CD4-positive, alpha-beta T cell treated with Interleukin-17A for 1 hour (primary cell): ENCODE measurements around the gene PPP1R16B.
A peak's percentile ranks its signal among the peaks of the same experiment; 100 is the strongest.
"Not testable (repeated sequence)": the region's sequence is repeated elsewhere in the genome, so short reads cannot be mapped to it uniquely, and the experiment has no call there.

Experiments used
- DNase-seq: peaks from one replicate; pipeline ENCODE4 v3.0.0-alpha.2; 2020

PPP1R16B gene

DNA sequence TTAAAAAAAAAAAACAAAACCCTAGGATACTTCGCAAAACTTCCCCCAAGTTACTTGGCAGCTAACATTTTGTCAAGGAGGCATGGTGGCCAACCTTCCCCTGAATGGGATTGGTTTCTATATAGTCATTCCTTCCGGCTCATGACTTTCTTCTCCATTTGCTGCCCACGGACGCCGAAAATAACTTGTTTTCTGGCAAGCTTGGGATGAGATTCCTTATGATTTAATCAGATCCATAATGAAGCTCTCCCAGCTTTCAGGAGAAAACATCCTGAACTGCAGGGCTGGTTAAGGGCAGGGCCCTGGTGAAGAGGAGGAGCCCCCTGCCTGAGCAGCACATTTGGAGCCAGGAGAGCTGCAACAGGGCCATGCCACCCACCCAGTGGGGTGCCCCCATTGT, 49.9 kb downstream of the PPP1R16B start:
- DNase-seq: no peak

- no peak for DNase-seq
These were observed 51.1 kb downstream of the PPP1R16B start for GRCh38 chr20:38856570-38856969.

- no peak for DNase-seq
These were observed 52.2 kb downstream of the PPP1R16B start for GRCh38 chr20:38857703-38858102.

GRCh38 chr20:38859070-38859690, 53.7 kb downstream of the PPP1R16B start:
- DNase-seq: peak; percentile 59

GRCh38 chr20:38859857-38860256, 54.4 kb downstream of the PPP1R16B start:
- not testable (repeated sequence) for DNase-seq

DNA sequence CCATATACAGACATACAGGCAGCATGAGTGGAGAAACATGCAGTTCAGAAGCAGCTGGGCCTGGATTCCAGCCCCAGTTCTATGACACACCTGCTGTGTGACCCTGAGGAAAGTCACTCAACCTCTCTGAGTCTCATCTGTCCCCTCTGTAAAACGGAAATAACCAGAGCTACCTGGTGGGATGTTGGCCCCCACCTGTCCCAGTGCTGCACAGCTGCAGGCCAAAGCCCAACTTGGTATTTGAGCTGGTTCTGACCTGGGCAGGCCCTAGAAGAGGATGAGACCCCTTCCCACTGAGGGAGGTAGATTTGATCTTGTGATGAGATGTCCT, 55.5 kb downstream of the PPP1R16B start:
- DNase-seq: no peak

DNA sequence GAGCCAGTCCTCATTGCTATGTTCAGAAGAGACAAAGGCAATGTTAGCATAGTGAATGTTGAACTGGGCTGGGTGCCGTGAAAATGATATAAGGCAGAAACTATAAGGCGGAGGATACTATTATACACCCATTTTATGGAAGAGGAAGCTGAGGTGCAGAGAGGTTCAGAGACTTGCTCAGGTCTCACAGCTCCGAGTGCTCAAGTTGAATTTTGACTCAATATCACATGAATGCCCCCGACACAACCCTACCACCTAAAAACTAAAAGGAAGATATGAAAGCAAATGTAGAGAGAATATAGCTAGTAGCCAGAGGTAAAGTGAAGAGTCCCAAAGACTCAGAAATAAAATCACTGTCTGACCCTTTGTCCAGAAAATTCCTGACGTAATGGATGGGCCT, 56.7 kb downstream of the PPP1R16B start:
- DNase-seq: no peak

DNA sequence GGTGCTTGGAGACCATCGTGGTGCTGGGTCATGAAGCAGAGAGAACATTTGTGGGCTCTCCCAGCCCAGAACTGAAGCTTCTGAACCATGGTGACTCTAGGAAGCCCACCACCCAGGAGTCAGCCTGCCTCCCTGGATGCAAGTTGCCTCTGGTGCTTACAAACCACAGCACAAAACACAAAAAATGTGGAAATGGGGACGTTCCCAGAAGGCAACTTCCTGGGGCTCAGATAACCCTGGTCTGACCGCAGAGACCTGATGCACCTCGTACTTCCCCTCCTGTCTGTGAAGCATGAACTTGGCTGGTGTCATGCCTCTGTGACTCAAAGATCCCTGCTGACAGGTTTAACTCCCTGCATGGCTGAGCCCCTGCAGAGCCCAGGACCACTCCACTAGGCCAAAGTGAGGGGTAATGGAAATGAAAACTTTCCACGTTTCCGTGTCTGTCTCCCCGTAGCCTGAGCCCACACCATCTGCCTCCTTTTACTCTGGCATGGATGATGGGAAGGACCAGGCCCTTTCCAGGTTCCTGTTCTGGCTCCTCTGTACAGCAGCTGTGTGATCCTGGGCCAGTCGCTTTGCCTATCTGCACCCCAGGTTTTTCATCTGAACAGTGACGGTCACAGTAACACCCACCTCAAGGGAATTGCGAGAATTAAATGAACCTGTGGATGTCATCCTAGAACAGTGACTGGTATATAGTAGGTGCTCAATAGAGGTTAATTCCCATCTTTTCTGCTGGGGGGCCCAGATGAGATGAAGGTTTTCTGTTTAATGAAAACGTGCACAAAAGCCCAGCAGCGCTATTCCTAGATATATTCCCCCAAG, 57.7 kb downstream of the PPP1R16B start:
- peak; percentile 72 for DNase-seq

- DNase-seq: no peak
These were observed 59.2 kb downstream of the PPP1R16B start for GRCh38 chr20:38864662-38865061.

DNA sequence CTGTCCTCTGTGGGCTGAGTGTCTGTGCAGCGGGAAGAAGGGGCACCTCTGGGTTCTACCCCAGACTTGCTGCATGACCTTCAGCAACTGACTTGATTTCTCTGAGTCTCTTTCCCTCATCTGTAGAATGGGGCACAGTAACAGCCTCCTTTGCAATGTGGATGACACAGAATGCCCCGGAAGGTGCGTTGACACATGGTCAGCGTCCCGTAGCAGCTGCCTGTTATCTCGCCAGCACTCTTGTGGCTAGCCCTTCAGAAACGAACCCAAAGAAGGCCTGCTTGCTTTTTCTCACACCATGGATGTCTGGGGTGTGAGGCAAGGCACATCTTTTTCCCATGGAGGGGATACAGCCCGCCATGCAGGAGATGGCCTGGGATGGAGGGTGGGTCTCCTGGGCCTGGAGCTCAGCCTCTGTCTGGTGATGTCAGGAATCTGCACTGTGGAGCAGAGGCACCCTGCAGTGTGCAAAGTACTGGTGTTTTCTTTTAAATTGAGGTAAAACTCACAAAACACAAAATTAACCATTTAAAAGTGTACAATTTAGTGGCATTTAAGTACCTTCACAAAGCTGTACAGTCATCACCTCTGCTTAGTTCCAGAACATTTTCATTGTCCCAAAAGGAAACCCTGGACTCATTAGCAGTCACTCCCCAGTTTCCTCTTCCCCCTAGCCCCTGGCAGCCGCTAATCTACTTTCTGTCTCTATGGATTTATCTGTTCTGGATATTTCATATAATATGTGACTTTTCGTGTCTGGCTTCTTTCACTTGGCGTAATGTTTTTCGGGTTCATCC, 61.0 kb downstream of the PPP1R16B start:
- DNase-seq: no peak

DNA sequence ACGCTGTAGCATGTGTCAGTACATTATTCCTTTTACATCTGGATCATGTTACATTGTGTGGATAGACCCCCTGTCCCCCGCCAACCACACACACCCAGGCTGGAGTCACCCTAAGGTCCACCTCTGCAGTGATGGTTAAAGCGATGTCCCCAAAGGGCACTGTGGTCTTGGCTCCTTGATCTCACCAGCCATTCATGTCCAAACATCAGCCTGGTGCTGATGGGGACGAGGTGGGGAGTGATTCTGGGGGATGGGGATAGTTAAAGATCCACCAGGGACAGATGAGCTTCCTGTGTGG, 61.5 kb downstream of the PPP1R16B start:
- no peak for DNase-seq

DNA sequence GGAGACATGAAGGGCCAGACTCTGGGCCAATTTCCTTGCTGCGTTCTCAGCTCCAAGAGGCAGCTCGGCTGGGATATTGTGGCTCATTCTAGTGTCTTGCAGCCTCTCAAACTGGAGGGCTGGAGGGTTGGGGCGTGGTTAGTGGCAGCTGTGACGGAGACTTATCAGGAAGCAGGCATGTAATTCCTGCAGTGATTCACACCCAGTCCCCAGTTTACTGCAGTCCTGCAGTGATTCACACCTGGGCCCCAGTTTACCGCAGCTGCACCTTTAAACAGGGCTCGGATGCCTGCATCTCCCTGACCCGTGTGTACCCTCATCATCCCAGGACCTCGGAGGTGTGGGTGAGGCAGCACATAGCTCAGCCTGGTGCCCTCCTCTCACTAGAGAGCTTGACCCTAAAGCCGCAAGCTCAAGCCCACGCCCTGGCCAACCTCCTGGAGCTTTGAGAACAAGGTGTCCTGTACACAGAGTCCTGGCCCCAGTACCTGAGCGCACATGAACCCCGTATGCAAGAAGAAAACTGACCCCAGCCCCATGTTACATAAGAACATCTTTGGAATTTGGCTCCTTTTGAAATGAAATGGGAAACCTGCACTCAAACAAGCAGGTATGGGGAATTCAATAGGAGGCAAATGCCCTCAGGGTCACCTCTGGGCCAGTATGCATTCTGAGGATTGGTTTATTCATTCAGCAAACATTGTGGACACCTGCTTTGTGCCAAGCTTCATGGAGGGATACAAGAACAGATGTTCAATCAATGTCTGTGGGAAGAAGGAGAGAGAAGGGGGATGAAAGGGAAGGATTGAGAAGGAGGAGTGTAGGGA, 65.4 kb downstream of the PPP1R16B start:
- DNase-seq: peak; percentile 46

GRCh38 chr20:38871560-38871953, 66.1 kb downstream of the PPP1R16B start:
- no peak for DNase-seq

GRCh38 chr20:38872036-38872435, 66.5 kb downstream of the PPP1R16B start:
- DNase-seq: no peak

GRCh38 chr20:38872491-38873049, 67.1 kb downstream of the PPP1R16B start:
- DNase-seq: no peak

GRCh38 chr20:38873050-38873581, 67.6 kb downstream of the PPP1R16B start:
- DNase-seq: peak; percentile 88

DNA sequence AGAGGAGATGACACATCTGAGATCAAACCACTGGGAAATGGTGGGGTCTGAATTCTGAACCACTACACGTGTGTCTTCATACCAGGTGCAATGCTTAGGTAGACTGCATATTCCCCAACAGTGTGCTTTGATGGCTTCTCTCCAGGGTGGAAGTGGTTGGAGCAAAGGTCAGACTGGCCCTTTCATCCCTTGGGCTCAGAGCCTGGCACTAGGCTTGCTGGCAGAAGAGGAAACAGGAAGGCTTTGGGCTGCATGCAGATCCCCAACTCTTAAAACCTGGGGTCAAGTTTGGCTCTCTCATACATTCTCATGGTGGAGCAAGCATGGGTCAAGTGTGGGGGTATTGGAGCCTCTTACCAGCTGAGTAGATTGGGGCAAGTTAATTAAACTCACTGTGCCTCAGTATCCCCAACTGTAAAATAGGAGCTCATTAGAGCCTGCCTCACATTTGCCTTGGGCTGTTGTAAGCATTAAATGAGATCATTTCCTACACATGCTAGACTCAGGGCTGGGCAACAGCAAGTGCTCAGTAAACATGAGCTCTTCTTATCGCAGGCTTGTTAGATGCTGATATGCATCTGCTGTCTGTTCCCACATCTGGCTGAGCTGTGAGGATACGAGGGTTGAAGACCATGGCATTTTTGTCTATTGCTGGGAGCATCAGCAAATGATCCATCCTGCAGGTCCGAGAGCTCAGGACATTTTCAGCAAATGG, 69.1 kb downstream of the PPP1R16B start:
- peak; percentile 65 for DNase-seq

- peak; percentile 86 for DNase-seq
These were observed 69.9 kb downstream of the PPP1R16B start for GRCh38 chr20:38875175-38875993.

DNA sequence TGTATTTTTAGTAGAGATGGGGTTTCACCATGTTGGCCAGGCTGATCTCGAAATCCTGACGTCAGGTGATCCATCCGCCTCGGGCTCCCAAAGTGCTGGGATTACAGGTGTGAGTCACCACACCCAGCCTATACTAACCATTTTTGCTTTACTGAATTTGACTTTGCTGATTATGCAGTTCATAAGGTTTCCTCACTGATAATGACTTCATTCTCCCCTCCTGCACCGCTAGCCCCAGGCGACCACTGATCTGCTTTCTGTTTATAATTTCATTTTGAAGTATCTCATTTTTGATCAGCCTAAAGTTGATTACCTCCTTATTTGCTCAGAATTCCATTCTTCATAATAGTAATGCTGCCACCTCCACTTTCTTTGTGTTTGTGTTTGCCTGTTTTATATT, 72.0 kb downstream of the PPP1R16B start:
- DNase-seq: no peak

DNA sequence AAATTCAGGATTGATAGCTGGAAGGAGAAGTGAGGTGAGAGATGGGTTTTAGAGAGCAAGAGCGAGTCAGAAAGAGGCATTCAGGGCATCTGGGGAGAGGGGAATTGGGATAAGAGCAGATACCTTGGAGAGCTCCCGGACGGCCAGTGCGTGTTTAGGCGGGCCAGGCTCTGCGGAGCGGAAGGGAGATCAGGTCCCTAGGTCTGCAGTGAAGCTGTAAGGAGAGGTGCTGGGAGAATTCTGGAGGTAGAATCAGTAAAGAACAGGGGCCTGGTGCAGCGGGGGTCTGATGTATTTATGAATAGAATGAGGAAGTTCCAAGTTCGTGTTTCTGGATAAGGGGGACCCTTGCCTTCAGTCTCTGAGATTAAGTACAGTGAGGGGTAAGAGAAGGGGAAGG, 73.4 kb downstream of the PPP1R16B start:
- no peak for DNase-seq
